Subcutaneous adipose tissue (tissue), 4 donors: ENCODE data around the gene DDX46. TPM values are rescaled to one million over a fixed set of nuclear protein-coding genes. Genes with fewer than 3 reads are reported as not detected.

ENCODE experiments used
- small RNA-seq: library from RNA; depleted of rRNA; stranded (forward); fragments of <200 nt; gene quantifications from one replicate; pipeline ENCODE3, GENCODE V24; 2016
- total RNA-seq, 4 donors: library from RNA; depleted of rRNA; stranded (reverse); fragments of >200 nt; gene quantifications; one replicate each; pipeline ENCODE4 v1.1.0, GENCODE V29; 2016
- TF ChIP-seq, protein P1 (sequence below): fragments of 450-650 bp; IDR thresholded peaks from one replicate; pipeline ENCODE4 v1.5.1; 2016; ENCODE audit warnings: low read depth, mild to moderate bottlenecking, control low read depth, antibody characterized with exemption, moderate library complexity

DDX46 gene
- total RNA-seq, 4 donors from 2014 or later = 42.2 to 62.5 (median 49.2) TPM

DNA sequence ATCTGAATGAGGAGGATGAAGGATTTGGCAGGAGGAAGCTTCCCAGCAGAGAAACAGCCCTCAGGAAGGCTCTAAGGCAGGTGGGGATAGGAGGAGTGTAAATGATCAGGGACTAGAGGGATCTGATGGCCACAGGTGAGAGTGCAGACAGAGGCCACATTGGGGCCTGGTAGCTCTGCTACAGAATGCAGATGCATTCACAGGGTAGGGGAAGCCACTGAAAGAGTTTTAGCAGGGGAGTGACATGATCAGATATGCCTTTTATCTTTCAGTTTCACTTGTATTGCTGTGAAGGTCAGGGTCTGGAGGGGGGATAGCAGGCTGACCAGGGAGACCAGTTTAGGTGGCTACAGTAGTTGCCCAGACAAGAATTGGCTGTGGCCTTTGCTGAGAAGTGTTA lies 118.6 kb downstream of the DDX46 start:
- TF ChIP-seq, protein P1, sequence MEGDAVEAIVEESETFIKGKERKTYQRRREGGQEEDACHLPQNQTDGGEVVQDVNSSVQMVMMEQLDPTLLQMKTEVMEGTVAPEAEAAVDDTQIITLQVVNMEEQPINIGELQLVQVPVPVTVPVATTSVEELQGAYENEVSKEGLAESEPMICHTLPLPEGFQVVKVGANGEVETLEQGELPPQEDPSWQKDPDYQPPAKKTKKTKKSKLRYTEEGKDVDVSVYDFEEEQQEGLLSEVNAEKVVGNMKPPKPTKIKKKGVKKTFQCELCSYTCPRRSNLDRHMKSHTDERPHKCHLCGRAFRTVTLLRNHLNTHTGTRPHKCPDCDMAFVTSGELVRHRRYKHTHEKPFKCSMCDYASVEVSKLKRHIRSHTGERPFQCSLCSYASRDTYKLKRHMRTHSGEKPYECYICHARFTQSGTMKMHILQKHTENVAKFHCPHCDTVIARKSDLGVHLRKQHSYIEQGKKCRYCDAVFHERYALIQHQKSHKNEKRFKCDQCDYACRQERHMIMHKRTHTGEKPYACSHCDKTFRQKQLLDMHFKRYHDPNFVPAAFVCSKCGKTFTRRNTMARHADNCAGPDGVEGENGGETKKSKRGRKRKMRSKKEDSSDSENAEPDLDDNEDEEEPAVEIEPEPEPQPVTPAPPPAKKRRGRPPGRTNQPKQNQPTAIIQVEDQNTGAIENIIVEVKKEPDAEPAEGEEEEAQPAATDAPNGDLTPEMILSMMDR = no peak

- TF ChIP-seq, protein P1 = no peak
Measured at GRCh38 chr5:134878403-134878802, 119.8 kb downstream of the DDX46 start.

DNA sequence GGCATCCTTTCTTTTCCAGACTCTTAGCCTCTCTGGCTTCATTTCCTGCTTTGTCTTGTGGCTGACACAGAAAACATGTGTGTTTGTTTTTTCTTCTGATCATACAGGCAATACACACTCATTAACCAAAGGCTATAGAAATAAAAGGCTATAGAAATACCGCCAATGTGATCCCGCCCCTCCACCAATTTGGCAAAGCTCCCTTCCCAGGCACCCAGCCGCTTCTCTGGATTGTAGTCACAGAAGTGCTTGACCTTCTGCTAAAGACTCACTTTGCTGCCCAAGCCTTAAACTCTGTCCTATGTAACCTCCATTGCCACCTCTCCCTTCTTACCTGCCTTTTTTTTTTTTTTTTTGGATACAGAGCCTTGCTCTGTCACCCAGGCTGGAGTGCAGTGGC lies 120.9 kb downstream of the DDX46 start:
- TF ChIP-seq, protein P1 = no peak

Small RNAs within 50 kb of the gene (small RNA-seq; reads per million reads assigned to genes)
- gene RNU6-757P = not detected

Other genes starting within 250 kb of the DDX46 start
- gene JADE2, start 233.1 kb upstream of the DDX46 start, total RNA-seq = 10 to 100 TPM; 18.3 to 87.4 (median 48.2) TPM
- 10 to 100 TPM; 33.2 to 65.7 (median 50.7) TPM for gene SAR1B, start 126.0 kb upstream of the DDX46 start, total RNA-seq
- gene SEC24A, start 110.0 kb upstream of the DDX46 start, total RNA-seq = 10 to 100 TPM; 19.2 to 38.5 (median 26.4) TPM
- 10 to 100 TPM; 26.9 to 53.7 (median 48.3) TPM for gene CAMLG, start 20.2 kb upstream of the DDX46 start, total RNA-seq
- 10 to 100 TPM; 35.5 to 75.2 (median 38.5) TPM for gene C5orf24, start 87.2 kb downstream of the DDX46 start, total RNA-seq
- 10 to 100 TPM; 46.1 to 66.6 (median 56.5) TPM for gene TXNDC15, start 115.6 kb downstream of the DDX46 start, total RNA-seq
- gene PCBD2, start 146.4 kb downstream of the DDX46 start, total RNA-seq = 1 to 10 TPM; 4.6 to 7.5 (median 6.6) TPM
- gene CATSPER3, start 209.1 kb downstream of the DDX46 start, total RNA-seq = under 1 TPM in 2 of 4 donors, not detected in 2; 0.34 to 0.98 TPM